Body of pancreas (tissue), 4 donors: Measurements from ENCODE around the gene DIP2B. TPM values are rescaled to one million over a fixed set of nuclear protein-coding genes. Genes with fewer than 3 reads are reported as not detected.

Experiments
- ATAC-seq: fragments of 150-250 bp; one replicate; pipeline ENCODE4 v1.9.1; 2016
- DNase-seq, 4 donors: peaks; one replicate each; pipeline ENCODE4 v3.0.0-alpha.2; 2019
- H3K27ac ChIP-seq, 4 donors: fragments of 200-600 bp; sonication (generic); 1 replicate in 3 of 4; 2 replicates in 1 of 4; pipeline versions ENCODE4 v1.5.1 to v1.6.1; 2016 to 2019; ENCODE audit warnings: mild to moderate bottlenecking in 1 of 4, mixed read lengths in 1 of 4, moderate library complexity in 1 of 4
- H3K27me3 ChIP-seq, 2 donors: fragments of 200-600 bp; sonication (generic); one replicate each; pipeline ENCODE4 v1.6.0; 2016; ENCODE audit warnings: mild to moderate bottlenecking in 1 of 2
- H3K36me3 ChIP-seq, 2 donors: fragments of 200-600 bp; sonication (generic); replicated peaks in 1 of 2; 2 replicates each; pipeline ENCODE4 v1.5.1; 2016; ENCODE audit warnings: low read depth in 2 of 2; ENCODE audit not compliant: insufficient read depth in 1 of 2
- H3K4me1 ChIP-seq: fragments of 200-600 bp; sonication (generic); one replicate; pipeline ENCODE4 v1.6.0; 2016
- H3K4me3 ChIP-seq, 2 donors: fragments of 200-600 bp; sonication (generic); 1 replicate in 1 of 2; 2 replicates in 1 of 2; pipeline ENCODE4 v1.5.1; 2016 to 2019
- H3K9me3 ChIP-seq, 3 donors: fragments of 200-600 bp; sonication (generic); 1 replicate in 2 of 3; 2 replicates in 1 of 3; pipeline ENCODE4 v1.5.1; 2016
- POLR2A ChIP-seq, 3 donors: fragments of 450-650 bp; IDR thresholded peaks; one replicate each; pipeline ENCODE4 v1.6.1; 2016; ENCODE audit warnings: antibody characterized with exemption in 3 of 3, mild to moderate bottlenecking in 2 of 3
- WGBS, 2 donors: methylation state at CpG; one replicate each; pipeline ENCODE4 v1.1.5; 2017; 5-methylcytosine and 5-hydroxymethylcytosine counted together
- intact Hi-C: fragments of 100-400 bp; cut with DNase I; formaldehyde crosslinking; loops from one replicate; pipeline ENCODE4 v1.15.1; 2023
- total RNA-seq, 2 donors: library from RNA; depleted of rRNA; stranded (reverse); fragments of >200 nt; gene quantifications; one replicate each; pipeline ENCODE4 v1.1.0, GENCODE V29; 2016
- TF ChIP-seq, protein P1 (sequence below), 7 experiments: fragments of 450-650 bp in 4 of 7; fragments of 200-600 bp in 3 of 7; sonication (generic) in 3 of 7; IDR thresholded peaks; one replicate each; pipeline ENCODE4 v1.5.1; 2016 to 2019; ENCODE audit warnings: antibody characterized with exemption in 7 of 7

Gene DIP2B
- total RNA-seq, 2 donors from 2014 or later, result 15.8 to 28.7 TPM

DNA sequence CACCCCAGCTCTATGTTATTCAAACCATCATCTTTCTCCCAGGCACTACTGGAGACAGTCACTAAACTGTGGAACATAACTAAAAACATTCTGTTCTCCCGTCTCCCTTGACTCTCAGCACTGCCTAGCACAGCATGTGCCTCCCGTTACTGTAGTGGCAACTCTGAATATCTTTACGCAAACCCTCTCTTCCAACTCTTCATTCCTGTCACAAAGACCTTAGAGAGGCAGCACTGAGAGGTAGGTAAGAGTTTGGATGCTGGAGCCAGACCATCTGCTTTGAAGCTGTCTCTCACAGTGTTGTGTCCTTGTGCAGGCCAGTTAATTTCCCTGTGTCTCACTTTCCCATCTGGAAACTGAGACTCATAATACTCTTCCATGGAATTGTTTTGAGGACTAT lies 108.1 kb downstream of the DIP2B start:
- Histone ChIP-seq H3K27me3 (no peaks in the 10 kb centered on the region), H3K36me3 (no peaks in the 10 kb centered on the region), H3K9me3 (no peaks in the 10 kb centered on the region), H3K27ac (no peak overlapping the region), H3K4me1 (peaks cover 6% of the 10 kb centered on the region), H3K4me3 (no peak overlapping the region)
- intact Hi-C loops, result no loop called here
- TF ChIP-seq POLR2A (IDR thresholded peaks at IDR 0.05), result no peak
- TF ChIP-seq, protein P1, sequence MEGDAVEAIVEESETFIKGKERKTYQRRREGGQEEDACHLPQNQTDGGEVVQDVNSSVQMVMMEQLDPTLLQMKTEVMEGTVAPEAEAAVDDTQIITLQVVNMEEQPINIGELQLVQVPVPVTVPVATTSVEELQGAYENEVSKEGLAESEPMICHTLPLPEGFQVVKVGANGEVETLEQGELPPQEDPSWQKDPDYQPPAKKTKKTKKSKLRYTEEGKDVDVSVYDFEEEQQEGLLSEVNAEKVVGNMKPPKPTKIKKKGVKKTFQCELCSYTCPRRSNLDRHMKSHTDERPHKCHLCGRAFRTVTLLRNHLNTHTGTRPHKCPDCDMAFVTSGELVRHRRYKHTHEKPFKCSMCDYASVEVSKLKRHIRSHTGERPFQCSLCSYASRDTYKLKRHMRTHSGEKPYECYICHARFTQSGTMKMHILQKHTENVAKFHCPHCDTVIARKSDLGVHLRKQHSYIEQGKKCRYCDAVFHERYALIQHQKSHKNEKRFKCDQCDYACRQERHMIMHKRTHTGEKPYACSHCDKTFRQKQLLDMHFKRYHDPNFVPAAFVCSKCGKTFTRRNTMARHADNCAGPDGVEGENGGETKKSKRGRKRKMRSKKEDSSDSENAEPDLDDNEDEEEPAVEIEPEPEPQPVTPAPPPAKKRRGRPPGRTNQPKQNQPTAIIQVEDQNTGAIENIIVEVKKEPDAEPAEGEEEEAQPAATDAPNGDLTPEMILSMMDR (IDR thresholded peaks at IDR 0.05), result no peak
- WGBS, 2 donors, result 96% methylated on average over 3 of the region's 3 CpGs
- ATAC-seq (no peak), DNase-seq (no peak)

DNA sequence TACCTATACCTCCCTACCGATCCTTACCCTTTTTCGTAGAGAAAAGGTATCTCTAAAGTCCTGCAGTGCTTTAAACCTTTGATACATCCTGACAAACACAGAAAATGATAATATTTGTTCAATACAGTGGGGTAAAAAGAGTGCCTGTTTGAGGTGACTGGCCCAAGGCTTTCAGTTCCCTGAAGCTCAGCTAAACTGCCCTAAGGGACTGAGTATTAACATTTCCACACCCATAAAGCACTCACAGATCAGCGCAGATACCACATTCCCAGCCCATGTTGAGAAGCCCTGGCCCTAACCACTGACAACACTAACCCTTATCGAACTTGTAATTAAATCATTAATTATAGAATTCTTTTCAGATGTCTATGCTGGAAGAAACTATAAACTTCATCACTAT lies 108.7 kb downstream of the DIP2B start:
- intact Hi-C loops, result no loop called here
- Histone ChIP-seq H3K9me3 (no peaks in the 10 kb centered on the region), H3K36me3 (no peaks in the 10 kb centered on the region), H3K4me1 (peaks cover 6% of the 10 kb centered on the region), H3K27ac (no peak overlapping the region), H3K4me3 (no peak overlapping the region), H3K27me3 (no peaks in the 10 kb centered on the region)
- ATAC-seq, result no peak
- TF ChIP-seq, protein P1 (IDR thresholded peaks at IDR 0.05), result no peak
- no peak for DNase-seq
- 86 to 89% methylated on average over 4 of the region's 4 CpGs for WGBS, 2 donors

- no peak overlapping the region for H3K27ac ChIP-seq
- intact Hi-C loops, result no loop called here
- ATAC-seq (peak; percentile 29), DNase-seq (no peak)
- WGBS, 2 donors, result 68 to 71% methylated on average over 4 of the region's 4 CpGs
- H3K4me1 ChIP-seq, result peaks cover 13% of the 10 kb centered on the region
- H3K4me3 ChIP-seq, result no peak overlapping the region
- TF ChIP-seq, protein P1 (IDR thresholded peaks at IDR 0.05), result no peak
- no peak for TF ChIP-seq POLR2A (IDR thresholded peaks at IDR 0.05)
- no peaks in the 10 kb centered on the region for H3K9me3 ChIP-seq
- no peaks in the 10 kb centered on the region for H3K27me3 ChIP-seq
- no peaks in the 10 kb centered on the region for H3K36me3 ChIP-seq
Measured at GRCh38 chr12:50614167-50614759, 109.5 kb downstream of the DIP2B start.

- 91% methylated on average over 7 of the region's 7 CpGs for WGBS, 2 donors
- no peak overlapping the region for H3K27ac ChIP-seq
- H3K4me3 ChIP-seq, result no peak overlapping the region
- no peak for DNase-seq
- ATAC-seq, result no peak
- no peaks in the 10 kb centered on the region for H3K36me3 ChIP-seq
- H3K27me3 ChIP-seq, result no peaks in the 10 kb centered on the region
- no peaks in the 10 kb centered on the region for H3K9me3 ChIP-seq
- intact Hi-C loops, result no loop called here
- TF ChIP-seq POLR2A (IDR thresholded peaks at IDR 0.05), result no peak
- TF ChIP-seq, protein P1 (IDR thresholded peaks at IDR 0.05), result no peak
- H3K4me1 ChIP-seq, result peaks cover 23% of the 10 kb centered on the region
Measured at GRCh38 chr12:50615145-50615906, 110.5 kb downstream of the DIP2B start.

DNA sequence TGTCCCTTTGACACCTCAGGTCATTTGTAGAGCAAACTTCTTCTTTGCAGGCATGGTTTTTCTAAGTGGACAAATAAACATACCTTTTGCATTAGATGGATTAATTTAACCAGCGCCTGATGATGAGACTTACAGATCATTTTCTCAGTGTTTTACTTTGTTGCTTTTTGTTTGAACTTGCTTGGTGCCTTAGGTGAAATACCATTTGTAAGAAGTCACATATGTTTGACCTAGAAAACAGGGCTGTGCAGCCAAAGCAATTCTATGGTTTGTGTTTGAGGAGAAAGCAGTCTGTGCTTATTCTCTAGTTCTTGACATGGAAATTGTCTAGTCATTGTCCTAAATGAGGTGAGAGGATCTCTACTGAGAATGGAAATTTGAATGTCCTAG lies 111.1 kb downstream of the DIP2B start:
- TF ChIP-seq, protein P1 (IDR thresholded peaks at IDR 0.05), result no peak
- TF ChIP-seq POLR2A (IDR thresholded peaks at IDR 0.05), result no peak
- Histone ChIP-seq H3K27ac (no peak overlapping the region), H3K27me3 (no peaks in the 10 kb centered on the region), H3K4me3 (no peak overlapping the region), H3K4me1 (peaks cover 29% of the 10 kb centered on the region), H3K36me3 (no peaks in the 10 kb centered on the region), H3K9me3 (no peaks in the 10 kb centered on the region)
- WGBS, 2 donors, result 89 to 100% methylated on average over 1 of the region's 1 CpG
- no peak for DNase-seq
- intact Hi-C loops, result no loop called here
- no peak for ATAC-seq
